ENCODE measurements around the gene C3orf22.

The C3orf22 gene

DNA sequence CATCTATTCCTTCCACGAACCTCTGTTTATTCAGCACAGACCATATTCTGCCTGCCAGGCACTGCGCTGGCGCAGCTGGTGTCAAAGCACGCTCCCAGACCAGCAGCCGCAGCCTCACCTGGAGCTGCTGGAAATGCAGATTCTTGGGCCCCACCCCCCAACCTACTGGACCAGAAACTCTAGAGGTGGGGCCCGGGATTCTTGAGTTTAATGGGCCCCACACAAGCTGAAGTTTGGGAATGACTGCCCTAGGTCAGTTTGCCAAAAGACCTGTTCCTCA, 27.7 kb downstream of the C3orf22 start:
- no peak overlapping the region for H3K18ac ChIP-seq (ENCODE audit: low read depth in 1 of 2, low read length in 2 of 2)
- H2BK120ac ChIP-seq (ENCODE audit: low read depth, low read length): no peak overlapping the region
- H3K79me1 ChIP-seq (replicated peaks; ENCODE audit: low read length, poor library complexity, severe bottlenecking): no peaks in the 10 kb centered on the region
- H4K8ac ChIP-seq (ENCODE audit: low read length): no peak overlapping the region
- no peak overlapping the region for H3K23ac ChIP-seq (ENCODE audit: low read length in 2 of 2)
- DNase-seq: no peak
- no peak overlapping the region for H2BK15ac ChIP-seq (ENCODE audit: low read depth, poor library complexity, severe bottlenecking)
- WGBS: 92% methylated on average over 6 of the region's 6 CpGs
- H3K9ac ChIP-seq (ENCODE audit: low read length): no peak overlapping the region
- no peaks in the 10 kb centered on the region for H3K9me3 ChIP-seq (ENCODE audit: control insufficient read depth, low read length)
- H3K4me2 ChIP-seq (ENCODE audit: low read length, poor library complexity, severe bottlenecking): no peak overlapping the region
- peaks cover 18 to 64% of the 10 kb centered on the region in 2 experiments for H3K27me3 ChIP-seq (ENCODE audit: control insufficient read depth in 1 of 2, insufficient read depth in 1 of 2, low read length in 2 of 2)
- no peak overlapping the region for H3K4ac ChIP-seq (ENCODE audit: low read depth in 1 of 2, low read length in 2 of 2)
- no peak overlapping the region for H3K4me3 ChIP-seq (ENCODE audit: insufficient read depth in 1 of 2, low read depth in 1 of 2, low read length in 2 of 2)
- no peak overlapping the region for H3K14ac ChIP-seq (ENCODE audit: low read length in 2 of 2)
- H2BK12ac ChIP-seq (ENCODE audit: low read length in 2 of 2): no peak overlapping the region
- H3K4me1 ChIP-seq (ENCODE audit: control insufficient read depth, insufficient read depth, low read depth, low read length): peaks cover 18% of the 10 kb centered on the region
- H3K36me3 ChIP-seq (ENCODE audit: control insufficient read depth in 1 of 2, insufficient read depth in 2 of 2, low read depth in 1 of 2, low read length in 2 of 2): no peaks in the 10 kb centered on the region
- H3K27ac ChIP-seq (ENCODE audit: low read length, poor library complexity, severe bottlenecking): no peak overlapping the region
- H2BK5ac ChIP-seq (ENCODE audit: low read depth, low read length, poor library complexity, severe bottlenecking): no peak overlapping the region
- H2AFZ ChIP-seq (ENCODE audit: low read depth, low read length): no peak overlapping the region
- H2AK5ac ChIP-seq (ENCODE audit: low read length, severe bottlenecking): no peak overlapping the region
- no peak overlapping the region for H4K91ac ChIP-seq (ENCODE audit: low read length)

DNA sequence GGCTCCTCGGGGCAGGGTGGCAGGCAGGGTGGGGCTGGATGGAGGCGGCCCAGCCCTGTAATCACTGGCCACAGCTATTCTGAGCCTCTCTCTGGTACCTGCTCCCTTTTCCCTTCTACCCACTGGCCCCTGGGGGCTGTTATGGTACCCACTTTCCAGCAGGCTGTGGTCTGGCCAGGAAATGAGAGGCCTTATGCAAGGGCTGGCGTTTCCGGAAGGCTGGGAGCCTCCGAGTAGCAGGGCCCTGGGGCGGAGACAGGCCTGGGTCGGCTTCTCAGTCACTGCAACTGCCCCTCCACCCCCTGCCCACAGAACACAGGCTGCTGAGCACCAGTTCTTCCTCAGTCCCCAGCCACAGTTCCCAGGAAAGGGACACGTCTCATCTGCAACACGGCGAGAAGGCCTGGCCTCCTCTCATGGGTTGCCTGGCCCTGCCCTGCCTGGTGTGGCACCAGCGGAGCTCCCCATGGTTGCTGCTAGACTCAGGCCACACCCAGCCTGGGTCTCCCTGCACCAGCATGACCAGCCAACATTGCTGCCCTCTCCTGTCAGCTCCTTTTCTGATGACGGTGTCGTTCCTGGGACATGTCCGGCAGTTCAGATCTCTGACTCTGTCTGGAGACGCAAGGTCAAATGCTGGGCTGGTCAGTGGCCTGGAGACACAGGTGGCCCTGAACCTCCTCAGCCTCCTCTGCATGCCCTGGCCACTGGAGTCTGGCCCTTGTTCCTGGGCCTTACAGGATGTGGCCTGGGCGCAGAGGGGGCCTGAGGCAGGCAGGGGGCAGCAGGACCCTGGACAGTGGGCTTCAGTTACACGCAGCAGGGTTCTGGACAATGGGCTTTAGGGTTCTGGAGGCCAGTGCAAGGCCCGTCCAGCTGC, 28.3 kb downstream of the C3orf22 start:
- Histone ChIP-seq H3K9me3 (ENCODE audit: control insufficient read depth, low read length) (no peaks in the 10 kb centered on the region), H2BK5ac (ENCODE audit: low read depth, low read length, poor library complexity, severe bottlenecking) (no peak overlapping the region), H2BK12ac (ENCODE audit: low read length in 2 of 2) (no peak overlapping the region), H2AK5ac (ENCODE audit: low read length, severe bottlenecking) (no peak overlapping the region), H3K4ac (ENCODE audit: low read depth in 1 of 2, low read length in 2 of 2) (no peak overlapping the region), H3K36me3 (ENCODE audit: control insufficient read depth in 1 of 2, insufficient read depth in 2 of 2, low read depth in 1 of 2, low read length in 2 of 2) (no peaks in the 10 kb centered on the region), H2AFZ (ENCODE audit: low read depth, low read length) (no peak overlapping the region), H3K14ac (ENCODE audit: low read length in 2 of 2) (no peak overlapping the region), H3K23ac (ENCODE audit: low read length in 2 of 2) (no peak overlapping the region), H4K8ac (ENCODE audit: low read length) (no peak overlapping the region), H3K4me1 (ENCODE audit: control insufficient read depth, insufficient read depth, low read depth, low read length) (peaks cover 18% of the 10 kb centered on the region), H3K27ac (ENCODE audit: low read length, poor library complexity, severe bottlenecking) (no peak overlapping the region), H3K4me3 (ENCODE audit: insufficient read depth in 1 of 2, low read depth in 1 of 2, low read length in 2 of 2) (no peak overlapping the region), H3K4me2 (ENCODE audit: low read length, poor library complexity, severe bottlenecking) (no peak overlapping the region), H4K91ac (ENCODE audit: low read length) (peak overlapping the region; percentile 52), H2BK15ac (ENCODE audit: low read depth, poor library complexity, severe bottlenecking) (no peak overlapping the region), H3K18ac (ENCODE audit: low read depth in 1 of 2, low read length in 2 of 2) (no peak overlapping the region), H2BK120ac (ENCODE audit: low read depth, low read length) (no peak overlapping the region), H3K27me3 (ENCODE audit: control insufficient read depth in 1 of 2, insufficient read depth in 1 of 2, low read length in 2 of 2) (peaks cover 21 to 63% of the 10 kb centered on the region in 2 experiments), H3K79me1 (replicated peaks; ENCODE audit: low read length, poor library complexity, severe bottlenecking) (no peaks in the 10 kb centered on the region), H3K9ac (ENCODE audit: low read length) (no peak overlapping the region)
- WGBS: 86% methylated on average over 18 of the region's 18 CpGs
- no peak for DNase-seq

DNA sequence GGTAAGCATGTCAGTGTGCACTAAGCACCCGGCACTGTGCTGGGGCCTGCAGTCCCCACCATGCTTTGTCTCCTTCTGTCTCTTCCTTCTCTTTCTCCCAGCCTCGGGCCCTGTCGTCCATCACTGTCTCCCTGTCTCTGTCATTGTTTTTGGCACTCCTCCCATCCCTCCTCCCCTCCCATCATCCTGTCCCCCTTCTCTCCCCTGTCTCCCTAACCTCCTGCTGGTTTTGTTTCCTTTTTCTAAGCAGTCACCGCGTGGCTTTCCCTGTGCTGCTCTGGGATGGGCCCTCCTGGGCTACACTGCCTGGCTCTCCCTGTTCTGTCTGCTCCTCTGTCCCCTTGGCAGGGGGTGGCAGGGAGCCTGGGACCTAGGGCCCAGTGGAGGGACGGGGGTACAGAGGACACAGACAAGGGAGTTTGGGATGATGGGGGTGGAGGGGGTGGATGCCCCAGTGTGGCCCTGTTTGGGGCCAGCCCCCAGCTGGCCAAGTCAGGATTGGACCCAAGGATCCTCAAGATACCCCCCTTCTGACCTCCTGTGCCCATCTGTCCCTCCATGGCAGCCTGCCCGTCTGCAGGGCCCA, 29.1 kb downstream of the C3orf22 start:
- no peak overlapping the region for H3K18ac ChIP-seq (ENCODE audit: low read depth in 1 of 2, low read length in 2 of 2)
- no peak overlapping the region for H3K4me3 ChIP-seq (ENCODE audit: insufficient read depth in 1 of 2, low read depth in 1 of 2, low read length in 2 of 2)
- peaks cover 21 to 63% of the 10 kb centered on the region in 2 experiments for H3K27me3 ChIP-seq (ENCODE audit: control insufficient read depth in 1 of 2, insufficient read depth in 1 of 2, low read length in 2 of 2)
- no peak overlapping the region for H3K23ac ChIP-seq (ENCODE audit: low read length in 2 of 2)
- no peak overlapping the region for H2BK120ac ChIP-seq (ENCODE audit: low read depth, low read length)
- 59% methylated on average over 7 of the region's 7 CpGs for WGBS
- no peaks in the 10 kb centered on the region for H3K79me1 ChIP-seq (replicated peaks; ENCODE audit: low read length, poor library complexity, severe bottlenecking)
- H3K14ac ChIP-seq (ENCODE audit: low read length in 2 of 2): no peak overlapping the region
- no peak overlapping the region for H3K9ac ChIP-seq (ENCODE audit: low read length)
- H2BK5ac ChIP-seq (ENCODE audit: low read depth, low read length, poor library complexity, severe bottlenecking): no peak overlapping the region
- no peak overlapping the region for H3K4me2 ChIP-seq (ENCODE audit: low read length, poor library complexity, severe bottlenecking)
- H3K9me3 ChIP-seq (ENCODE audit: control insufficient read depth, low read length): no peaks in the 10 kb centered on the region
- no peak for DNase-seq
- H4K8ac ChIP-seq (ENCODE audit: low read length): no peak overlapping the region
- H3K27ac ChIP-seq (ENCODE audit: low read length, poor library complexity, severe bottlenecking): no peak overlapping the region
- H3K4ac ChIP-seq (ENCODE audit: low read depth in 1 of 2, low read length in 2 of 2): no peak overlapping the region
- no peak overlapping the region for H4K91ac ChIP-seq (ENCODE audit: low read length)
- H2AFZ ChIP-seq (ENCODE audit: low read depth, low read length): no peak overlapping the region
- no peaks in the 10 kb centered on the region for H3K36me3 ChIP-seq (ENCODE audit: control insufficient read depth in 1 of 2, insufficient read depth in 2 of 2, low read depth in 1 of 2, low read length in 2 of 2)
- no peak overlapping the region for H2BK12ac ChIP-seq (ENCODE audit: low read length in 2 of 2)
- peaks cover 18% of the 10 kb centered on the region for H3K4me1 ChIP-seq (ENCODE audit: control insufficient read depth, insufficient read depth, low read depth, low read length)
- no peak overlapping the region for H2AK5ac ChIP-seq (ENCODE audit: low read length, severe bottlenecking)
- no peak overlapping the region for H2BK15ac ChIP-seq (ENCODE audit: low read depth, poor library complexity, severe bottlenecking)

DNA sequence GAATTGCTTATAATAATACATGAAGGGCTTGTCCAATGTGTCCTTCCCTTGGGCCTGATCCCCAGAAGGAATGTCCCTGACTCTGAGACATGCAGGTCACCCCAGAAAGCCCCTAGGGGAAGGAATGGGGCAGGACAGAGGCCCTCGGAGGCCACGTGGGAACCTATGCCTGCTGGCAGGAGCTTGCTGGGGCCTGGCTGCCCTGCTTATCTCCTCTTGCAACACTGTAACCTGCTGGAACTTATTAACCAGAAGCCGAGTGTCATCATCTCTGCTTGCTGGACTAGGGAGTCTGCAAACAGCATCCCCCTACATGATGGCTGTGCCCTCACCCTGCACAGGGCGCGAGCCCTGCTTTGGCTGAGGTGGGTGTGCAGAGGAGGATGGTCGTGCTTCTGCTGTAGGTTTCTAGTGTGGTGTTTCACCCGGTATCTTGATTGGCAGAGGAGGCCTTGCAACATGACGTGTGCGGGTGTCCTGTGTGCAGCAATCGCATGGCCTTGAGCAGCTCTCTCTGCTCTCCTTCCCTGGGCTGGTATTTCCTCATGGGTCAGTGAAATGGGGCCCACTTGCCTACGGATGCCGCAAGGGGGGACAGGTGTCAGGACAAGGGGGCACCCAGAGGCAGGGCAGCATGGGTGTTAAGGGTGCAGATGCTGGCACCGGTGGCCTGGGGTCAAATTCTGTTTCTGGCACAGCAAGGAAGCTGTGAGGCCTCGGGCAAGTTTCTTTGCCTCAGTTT, 29.8 kb downstream of the C3orf22 start:
- no peak overlapping the region for H3K9ac ChIP-seq (ENCODE audit: low read length)
- H3K79me1 ChIP-seq (replicated peaks; ENCODE audit: low read length, poor library complexity, severe bottlenecking): no peaks in the 10 kb centered on the region
- no peak overlapping the region for H2AFZ ChIP-seq (ENCODE audit: low read depth, low read length)
- no peak overlapping the region for H3K4me3 ChIP-seq (ENCODE audit: insufficient read depth in 1 of 2, low read depth in 1 of 2, low read length in 2 of 2)
- H2AK5ac ChIP-seq (ENCODE audit: low read length, severe bottlenecking): no peak overlapping the region
- H3K27me3 ChIP-seq (ENCODE audit: control insufficient read depth in 1 of 2, insufficient read depth in 1 of 2, low read length in 2 of 2): peaks cover 19 to 60% of the 10 kb centered on the region in 2 experiments
- H3K18ac ChIP-seq (ENCODE audit: low read depth in 1 of 2, low read length in 2 of 2): no peak overlapping the region
- H3K27ac ChIP-seq (ENCODE audit: low read length, poor library complexity, severe bottlenecking): no peak overlapping the region
- H3K4me2 ChIP-seq (ENCODE audit: low read length, poor library complexity, severe bottlenecking): no peak overlapping the region
- H4K8ac ChIP-seq (ENCODE audit: low read length): no peak overlapping the region
- no peak overlapping the region for H4K91ac ChIP-seq (ENCODE audit: low read length)
- no peak overlapping the region for H3K23ac ChIP-seq (ENCODE audit: low read length in 2 of 2)
- no peak overlapping the region for H2BK15ac ChIP-seq (ENCODE audit: low read depth, poor library complexity, severe bottlenecking)
- no peak overlapping the region for H2BK12ac ChIP-seq (ENCODE audit: low read length in 2 of 2)
- no peak overlapping the region for H2BK120ac ChIP-seq (ENCODE audit: low read depth, low read length)
- 82% methylated on average over 14 of the region's 14 CpGs for WGBS
- no peaks in the 10 kb centered on the region for H3K9me3 ChIP-seq (ENCODE audit: control insufficient read depth, low read length)
- no peak overlapping the region for H3K4ac ChIP-seq (ENCODE audit: low read depth in 1 of 2, low read length in 2 of 2)
- no peak overlapping the region for H2BK5ac ChIP-seq (ENCODE audit: low read depth, low read length, poor library complexity, severe bottlenecking)
- peaks cover 25% of the 10 kb centered on the region for H3K4me1 ChIP-seq (ENCODE audit: control insufficient read depth, insufficient read depth, low read depth, low read length)
- DNase-seq: no peak
- no peaks in the 10 kb centered on the region for H3K36me3 ChIP-seq (ENCODE audit: control insufficient read depth in 1 of 2, insufficient read depth in 2 of 2, low read depth in 1 of 2, low read length in 2 of 2)
- no peak overlapping the region for H3K14ac ChIP-seq (ENCODE audit: low read length in 2 of 2)
